ENCODE measurements around the gene ARID3B.
"Not testable (repeated sequence)": the region's sequence is repeated elsewhere in the genome, so short reads cannot be mapped to it uniquely, and the experiment has no call there.

Gene ARID3B

GRCh38 chr15:74539521-74539920 lies 1.5 kb upstream of the ARID3B start:
- not testable (repeated sequence) for DNase-seq

- DNase-seq = no peak
These were observed 759 bp upstream of the ARID3B start for GRCh38 chr15:74540161-74540760.

GRCh38 chr15:74541494-74542165 lies 610 bp downstream of the ARID3B start:
- DNase-seq = peak; percentile 54

GRCh38 chr15:74542166-74543042 lies 1.4 kb downstream of the ARID3B start:
- DNase-seq = no peak

GRCh38 chr15:74543043-74543422 lies 2.0 kb downstream of the ARID3B start:
- DNase-seq = no peak

- DNase-seq = peak; percentile 3
These were observed 2.6 kb downstream of the ARID3B start for GRCh38 chr15:74543583-74543982.

GRCh38 chr15:74545086-74545485 lies 4.1 kb downstream of the ARID3B start:
- no peak for DNase-seq

GRCh38 chr15:74545776-74546656 lies 5.0 kb downstream of the ARID3B start:
- DNase-seq = peak; percentile 81

GRCh38 chr15:74547616-74548015 lies 6.6 kb downstream of the ARID3B start:
- DNase-seq = no peak

- no peak for DNase-seq
These were observed 7.2 kb downstream of the ARID3B start for GRCh38 chr15:74548241-74548640.

- DNase-seq = no peak
These were observed 8.8 kb downstream of the ARID3B start for GRCh38 chr15:74549816-74550215.

- no peak for DNase-seq
These were observed 10.7 kb downstream of the ARID3B start for GRCh38 chr15:74551714-74552113.

- DNase-seq = no peak
These were observed 11.9 kb downstream of the ARID3B start for GRCh38 chr15:74552773-74553441.

GRCh38 chr15:74555192-74555591 lies 14.2 kb downstream of the ARID3B start:
- no peak for DNase-seq

GRCh38 chr15:74558706-74559105 lies 17.7 kb downstream of the ARID3B start:
- no peak for DNase-seq

- DNase-seq = no peak
These were observed 22.4 kb downstream of the ARID3B start for GRCh38 chr15:74563442-74563841.

- no peak for DNase-seq
These were observed 23.2 kb downstream of the ARID3B start for GRCh38 chr15:74564182-74564581.

GRCh38 chr15:74565381-74566085 lies 24.5 kb downstream of the ARID3B start:
- no peak for DNase-seq

- no peak for DNase-seq
These were observed 27.6 kb downstream of the ARID3B start for GRCh38 chr15:74568594-74568993.

- no peak for DNase-seq
These were observed 28.7 kb downstream of the ARID3B start for GRCh38 chr15:74569731-74570070.

GRCh38 chr15:74571191-74571590 lies 30.2 kb downstream of the ARID3B start:
- no peak for DNase-seq

- DNase-seq = no peak
These were observed 33.0 kb downstream of the ARID3B start for GRCh38 chr15:74573987-74574386.

Data from effector CD4-positive, alpha-beta T cell (primary cell).